Adrenal gland (tissue), 12 donors: Measurements from ENCODE around the gene TENM4. TPM values are rescaled to one million over a fixed set of nuclear protein-coding genes. Genes with fewer than 3 reads are reported as not detected.

ENCODE experiments used
- DNase-seq, 7 donors: peaks; one replicate each; pipeline ENCODE4 v3.0.0-alpha.2; 2019 to 2020
- H3K27ac ChIP-seq, 5 donors: fragments of 200-600 bp; sonication (generic) in 4 of 5; 1 replicate in 3 of 5; 2 replicates in 2 of 5; pipeline versions ENCODE4 v1.5.1 to v1.8.0; 2016 to 2020; ENCODE audit warnings: mild to moderate bottlenecking in 1 of 5
- H3K27me3 ChIP-seq: fragments of 200-600 bp; 2 replicates; pipeline ENCODE4 v1.8.0; 2021
- H3K36me3 ChIP-seq, 2 donors: fragments of 200-600 bp; replicated peaks in 1 of 2; 1 replicate in 1 of 2; 2 replicates in 1 of 2; pipeline versions ENCODE4 v1.5.1 to v1.8.0; 2018 to 2022
- H3K4me1 ChIP-seq, 2 donors: fragments of 200-600 bp; replicated peaks in 1 of 2; 1 replicate in 1 of 2; 2 replicates in 1 of 2; pipeline versions ENCODE4 v1.5.1 to v1.8.0; 2018 to 2021
- H3K4me3 ChIP-seq, 4 donors: fragments of 200-600 bp; sonication (generic) in 3 of 4; one replicate each; pipeline ENCODE4 v1.5.1; 2016 to 2018
- H3K9me3 ChIP-seq, 3 donors: fragments of 200-600 bp; sonication (generic) in 1 of 3; replicated peaks in 1 of 3; 1 replicate in 2 of 3; 2 replicates in 1 of 3; pipeline versions ENCODE4 v1.5.1 to v1.8.0; 2016 to 2021
- POLR2A ChIP-seq, 2 donors: fragments of 450-650 bp; IDR thresholded peaks; one replicate each; pipeline ENCODE4 v1.6.1; 2017; ENCODE audit warnings: antibody characterized with exemption in 2 of 2, mild to moderate bottlenecking in 2 of 2, moderate library complexity in 1 of 2
- WGBS, 4 donors: extraction: QIAGEN DNeasy Blood & Tissue Kit in 2 of 4; methylation state at CpG; one replicate each; pipeline versions ENCODE4 v1.1.5 to v1.1.7; 2013 to 2017; 5-methylcytosine and 5-hydroxymethylcytosine counted together
- intact Hi-C, 2 donors: fragments of 100-400 bp; cut with DNase I; formaldehyde crosslinking; loops; one replicate each; pipeline versions ENCODE4 v1.14.1 to v1.15.0; 2022 to 2023
- polyA plus RNA-seq, 3 donors: library from polyadenylated mRNA; stranded (reverse); fragments of 200-250 nt in 2 of 3; fragments of 350-450 nt in 1 of 3; fragmentation: Illumina TruSeq in 1 of 3; extraction: RNeasy Lipid Tissue Mini Kit (QIAGEN cat#74804) in 1 of 3; gene quantifications; one replicate each; pipeline ENCODE4 v1.2.3, GENCODE V29; 2013 to 2014
- total RNA-seq, 9 donors: library from RNA; depleted of rRNA in 4 of 9; stranded (reverse); fragments of >200 nt in 4 of 9; fragments of 120-200 nt in 1 of 9; fragmentation: NEBNext Ultra II Directional in 1 of 9; extraction: Animal tissue kit (Norgen Biotek cat#: 25700) in 1 of 9; gene quantifications; one replicate each; pipeline versions ENCODE4 v1.1.0 to v1.2.4, GENCODE V29; 2013 to 2023
- TF ChIP-seq, protein P1 (sequence below), 6 experiments: fragments of 450-650 bp in 4 of 6; fragments of 200-600 bp in 2 of 6; sonication (generic) in 1 of 6; IDR thresholded peaks; 1 replicate in 5 of 6; 2 replicates in 1 of 6; pipeline versions ENCODE4 v1.5.1 to v1.8.0; 2016 to 2021; ENCODE audit warnings: antibody characterized with exemption in 6 of 6, mild to moderate bottlenecking in 2 of 6, moderate library complexity in 1 of 6
- donor health status: healthy with polysubstance abuse.
- donor health status: Bipolar disorder and iron deficiency.
- donor health status: DM: yes; HTN: yes; CAD: no.
- donor health status: DM: no; HTN: no; CAD: no.
- donor health status: DM: no; HTN: no; CAD: no.
- donor health status: DM: yes; HTN: yes; CAD: no.

The TENM4 gene
- total and polyA plus RNA-seq, 12 donors = 0.74 to 24.9 (median 6.7) TPM

DNA sequence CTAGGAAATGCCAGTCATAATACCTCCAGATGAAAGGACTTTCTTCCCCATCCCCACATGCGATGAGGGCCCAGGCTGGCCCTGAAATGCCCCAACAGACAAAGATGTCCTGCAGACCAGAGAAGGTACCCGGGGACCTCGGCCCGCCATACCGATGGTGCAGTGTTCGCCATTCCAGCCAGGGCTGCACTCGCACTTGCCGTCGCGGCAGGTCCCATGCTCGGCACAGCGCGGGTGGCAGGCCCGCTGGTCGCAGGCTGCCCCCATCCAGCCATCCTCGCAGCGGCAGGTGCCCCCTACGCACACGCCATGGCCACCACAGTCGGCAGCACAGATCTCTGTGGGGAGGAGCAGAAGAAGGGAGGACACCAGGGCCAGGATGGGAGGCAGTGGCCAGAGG is 654.1 kb downstream of the TENM4 start:
- TF ChIP-seq POLR2A (IDR thresholded peaks at IDR 0.05) = no peak
- TF ChIP-seq, protein P1, sequence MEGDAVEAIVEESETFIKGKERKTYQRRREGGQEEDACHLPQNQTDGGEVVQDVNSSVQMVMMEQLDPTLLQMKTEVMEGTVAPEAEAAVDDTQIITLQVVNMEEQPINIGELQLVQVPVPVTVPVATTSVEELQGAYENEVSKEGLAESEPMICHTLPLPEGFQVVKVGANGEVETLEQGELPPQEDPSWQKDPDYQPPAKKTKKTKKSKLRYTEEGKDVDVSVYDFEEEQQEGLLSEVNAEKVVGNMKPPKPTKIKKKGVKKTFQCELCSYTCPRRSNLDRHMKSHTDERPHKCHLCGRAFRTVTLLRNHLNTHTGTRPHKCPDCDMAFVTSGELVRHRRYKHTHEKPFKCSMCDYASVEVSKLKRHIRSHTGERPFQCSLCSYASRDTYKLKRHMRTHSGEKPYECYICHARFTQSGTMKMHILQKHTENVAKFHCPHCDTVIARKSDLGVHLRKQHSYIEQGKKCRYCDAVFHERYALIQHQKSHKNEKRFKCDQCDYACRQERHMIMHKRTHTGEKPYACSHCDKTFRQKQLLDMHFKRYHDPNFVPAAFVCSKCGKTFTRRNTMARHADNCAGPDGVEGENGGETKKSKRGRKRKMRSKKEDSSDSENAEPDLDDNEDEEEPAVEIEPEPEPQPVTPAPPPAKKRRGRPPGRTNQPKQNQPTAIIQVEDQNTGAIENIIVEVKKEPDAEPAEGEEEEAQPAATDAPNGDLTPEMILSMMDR (IDR thresholded peaks at IDR 0.05) = no peak
- intact Hi-C loops = no loop called here
- no peak overlapping the region for H3K4me3 ChIP-seq
- no peaks in the 10 kb centered on the region for H3K36me3 ChIP-seq
- no peaks in the 10 kb centered on the region for H3K27me3 ChIP-seq
- no peak for DNase-seq
- no peak overlapping the region for H3K27ac ChIP-seq
- 92 to 98% (median 96%) methylated on average over 7 to 20 of the region's 20 CpGs for WGBS, 4 donors
- H3K4me1 ChIP-seq = no peaks in the 10 kb centered on the region
- no peaks in the 10 kb centered on the region for H3K9me3 ChIP-seq

- DNase-seq = no peak
- Histone ChIP-seq H3K9me3 (no peaks in the 10 kb centered on the region), H3K4me1 (no peaks in the 10 kb centered on the region), H3K27me3 (no peaks in the 10 kb centered on the region), H3K36me3 (no peaks in the 10 kb centered on the region), H3K27ac (no peak overlapping the region), H3K4me3 (no peak overlapping the region)
- TF ChIP-seq, protein P1 (IDR thresholded peaks at IDR 0.05) = no peak
- TF ChIP-seq POLR2A (IDR thresholded peaks at IDR 0.05) = no peak
- WGBS, 4 donors = 69 to 80% (median 72%) methylated on average over 5 of the region's 5 CpGs
- intact Hi-C loops = no loop called here
These were observed 654.7 kb downstream of the TENM4 start for GRCh38 chr11:78786086-78786485.

GRCh38 chr11:78784321-78785061 is 656.3 kb downstream of the TENM4 start:
- Histone ChIP-seq H3K27ac (no peak overlapping the region), H3K27me3 (no peaks in the 10 kb centered on the region), H3K4me3 (no peak overlapping the region), H3K36me3 (no peaks in the 10 kb centered on the region), H3K4me1 (no peaks in the 10 kb centered on the region), H3K9me3 (no peaks in the 10 kb centered on the region)
- TF ChIP-seq, protein P1 (IDR thresholded peaks at IDR 0.05) = no peak
- TF ChIP-seq POLR2A (IDR thresholded peaks at IDR 0.05) = no peak
- DNase-seq = no peak
- WGBS, 4 donors = 72 to 80% (median 74%) methylated on average over 9 of the region's 9 CpGs
- intact Hi-C loops = no loop called here

GRCh38 chr11:78783846-78784245 is 657.0 kb downstream of the TENM4 start:
- no peak overlapping the region for H3K27ac ChIP-seq
- intact Hi-C loops = no loop called here
- no peaks in the 10 kb centered on the region for H3K4me1 ChIP-seq
- no peak overlapping the region for H3K4me3 ChIP-seq
- no peaks in the 10 kb centered on the region for H3K36me3 ChIP-seq
- 61 to 74% (median 68%) methylated on average over 5 of the region's 5 CpGs for WGBS, 4 donors
- no peaks in the 10 kb centered on the region for H3K27me3 ChIP-seq
- DNase-seq = no peak
- TF ChIP-seq POLR2A (IDR thresholded peaks at IDR 0.05) = no peak
- TF ChIP-seq, protein P1 (IDR thresholded peaks at IDR 0.05) = no peak
- no peaks in the 10 kb centered on the region for H3K9me3 ChIP-seq
